GM23338 (cell line): ENCODE measurements around the gene CGB1. TPM values are rescaled to one million over a fixed set of nuclear protein-coding genes. Genes with fewer than 3 reads are reported as not detected.
"Not testable (repeated sequence)": the region's sequence is repeated elsewhere in the genome, so short reads cannot be mapped to it uniquely, and the experiment has no call there.

Experiments
- ATAC-seq: fragments of 200-7000 bp; cut with Tn5 transposase; 3 replicates; pipeline ENCODE4 v1.9.1; 2020
- DNase-seq: peaks from one replicate; pipeline ENCODE4 v3.0.0-alpha.2; 2015; ENCODE audit warnings: low spot score
- H2AFZ ChIP-seq: fragments of 200-600 bp; sonication (generic); 2 replicates; pipeline ENCODE4 v1.8.0; 2016; ENCODE audit warnings: antibody characterized with exemption, mild to moderate bottlenecking, moderate library complexity
- H3F3A ChIP-seq: fragments of 200-600 bp; sonication (generic); replicated peaks from 2 replicates; pipeline ENCODE4 v1.8.0; 2017; ENCODE audit warnings: antibody characterized with exemption, mixed run types, low read depth
- H3K27ac ChIP-seq: fragments of 200-600 bp; sonication (generic); 2 replicates; pipeline ENCODE4 v1.6.1; 2016; ENCODE audit warnings: low read depth
- H3K27me3 ChIP-seq: fragments of 200-600 bp; sonication (generic); 2 replicates; pipeline ENCODE4 v1.8.0; 2016; ENCODE audit warnings: mild to moderate bottlenecking, mixed run types, moderate library complexity; ENCODE audit not compliant: insufficient read depth
- H3K36me3 ChIP-seq: fragments of 200-600 bp; sonication (generic); 2 replicates; pipeline ENCODE4 v1.8.0; 2016; ENCODE audit warnings: mild to moderate bottlenecking; ENCODE audit not compliant: insufficient read depth
- H3K4me1 ChIP-seq: fragments of 200-600 bp; sonication (generic); 2 replicates; pipeline ENCODE4 v1.8.0; 2016; ENCODE audit warnings: mild to moderate bottlenecking, moderate library complexity; ENCODE audit not compliant: insufficient read depth
- H3K4me2 ChIP-seq: fragments of 200-600 bp; sonication (generic); 2 replicates; pipeline ENCODE4 v1.7.1; 2017; ENCODE audit warnings: mixed run types
- H3K4me3 ChIP-seq: fragments of 200-600 bp; sonication (generic); 2 replicates; pipeline ENCODE4 v1.6.1; 2016; ENCODE audit warnings: mixed run types
- H3K79me2 ChIP-seq: fragments of 200-600 bp; sonication (generic); replicated peaks from 2 replicates; pipeline ENCODE4 v1.8.0; 2017; ENCODE audit warnings: mild to moderate bottlenecking; ENCODE audit not compliant: insufficient read depth
- H3K9me2 ChIP-seq: fragments of 200-600 bp; sonication (generic); 2 replicates; pipeline ENCODE4 v1.8.0; 2017; ENCODE audit not compliant: insufficient read depth
- H4K20me1 ChIP-seq: fragments of 200-600 bp; sonication (generic); replicated peaks from 2 replicates; pipeline ENCODE4 v1.8.0; 2017; ENCODE audit warnings: mild to moderate bottlenecking; ENCODE audit not compliant: insufficient read depth
- H3K27ac Mint-ChIP-seq: 2 replicates; pipeline ENCODE4 v1.8.0; 2020; ENCODE audit warnings: inconsistent platforms, mild to moderate bottlenecking, moderate library complexity, mixed read lengths
- H3K27me3 Mint-ChIP-seq: 3 replicates; pipeline ENCODE4 v1.8.0; 2022; ENCODE audit warnings: low read depth, mild to moderate bottlenecking, moderate library complexity, mixed read lengths, inconsistent platforms; ENCODE audit not compliant: insufficient read depth, poor library complexity
- H3K36me3 Mint-ChIP-seq: 3 replicates; pipeline ENCODE4 v1.8.0; 2021; ENCODE audit warnings: low read depth, mild to moderate bottlenecking, inconsistent platforms, moderate library complexity, mixed read lengths
- H3K4me1 Mint-ChIP-seq: 3 replicates; pipeline ENCODE4 v1.8.0; 2020; ENCODE audit warnings: mild to moderate bottlenecking, inconsistent platforms, mixed read lengths
- H3K4me3 Mint-ChIP-seq: 3 replicates; pipeline ENCODE4 v1.8.0; 2021; ENCODE audit warnings: moderate library complexity, mild to moderate bottlenecking, inconsistent platforms, mixed read lengths
- H3K9me3 Mint-ChIP-seq: 3 replicates; pipeline ENCODE4 v1.8.0; 2020; ENCODE audit warnings: moderate library complexity, mild to moderate bottlenecking, inconsistent platforms, mixed read lengths
- CTCF ChIP-seq, 2 experiments: fragments of 200-600 bp in 1 of 2; sonication (generic) in 1 of 2; conservative IDR thresholded peaks; 2 replicates each; pipeline versions ENCODE4 v1.5.1 to v1.6.1; 2016 to 2017; ENCODE audit warnings: antibody characterized with exemption in 2 of 2, low read depth in 2 of 2, mild to moderate bottlenecking in 2 of 2, moderate library complexity in 1 of 2
- REST ChIP-seq: IDR thresholded peaks from one replicate; pipeline ENCODE4 v1.6.1; 2018; ENCODE audit warnings: antibody characterized with exemption; ENCODE audit not compliant: unreplicated experiment
- polyA plus RNA-seq: library from polyadenylated mRNA; unstranded; fragments of >200 nt; fragmentation: Nextera tagmentation; extraction: Ambion mirVana; gene quantifications from 2 replicates; pipeline ENCODE4 v1.2.1, GENCODE V29; 2016
- total RNA-seq: library from RNA; depleted of rRNA; stranded (reverse); fragments of >200 nt; shearing (Covaris generic); gene quantifications from 2 replicates; pipeline ENCODE4 v1.2.3, GENCODE V29; 2014

CGB1 gene
- total and polyA plus RNA-seq, 2 experiments from 2014 or later: 0.52 TPM; not detected in 1

GRCh38 chr19:49074869-49075268, 38.2 kb upstream of the CGB1 start:
- not testable (repeated sequence) for H3K27ac Mint-ChIP-seq, H3K4me3 ChIP-seq, H3K27ac ChIP-seq, H3K4me1 ChIP-seq, H3K4me2 ChIP-seq, H3K36me3 ChIP-seq, H3F3A ChIP-seq, H4K20me1 ChIP-seq, H2AFZ ChIP-seq, H3K36me3 Mint-ChIP-seq, H3K9me2 ChIP-seq, H3K79me2 ChIP-seq, H3K4me3 Mint-ChIP-seq, ATAC-seq
- Mint-ChIP-seq H3K4me1 (peaks cover 13% of the 10 kb centered on the region; the same call in 2 of the 3 replicates), H3K9me3 (peaks cover 18% of the 10 kb centered on the region), H3K27me3 (peaks cover 46% of the 10 kb centered on the region)
- peak; percentile 60 for DNase-seq
- TF ChIP-seq CTCF (conservative IDR thresholded peaks at IDR 0.05; ENCODE audit: low read depth in 2 of 2): peak; percentile 52 to 73
- H3K27me3 ChIP-seq: peaks cover 49% of the 10 kb centered on the region

- peaks cover 57% of the 10 kb centered on the region for H3K27me3 ChIP-seq
- ATAC-seq: peak; percentile 52
- no peaks in the 10 kb centered on the region; the same call in 1 of the 2 replicates for H4K20me1 ChIP-seq
- peak; percentile 67 for DNase-seq
- Mint-ChIP-seq H3K27ac (no peak overlapping the region), H3K4me3 (peak overlapping the region; percentile 69), H3K36me3 (peaks cover 7% of the 10 kb centered on the region; the same call in 2 of the 3 replicates), H3K9me3 (peaks cover 22% of the 10 kb centered on the region), H3K27me3 (peaks cover 56% of the 10 kb centered on the region), H3K4me1 (peaks cover 13% of the 10 kb centered on the region; the same call in 2 of the 3 replicates)
- H3K27ac ChIP-seq: no peak overlapping the region
- 0 out of 2 replicates have a peak, but pooled peaks cover 5% of the 10 kb centered on the region for H3K9me2 ChIP-seq
- TF ChIP-seq CTCF (conservative IDR thresholded peaks at IDR 0.05; ENCODE audit: low read depth in 2 of 2) (peak; percentile 37 to 73), REST (no peak)
- no peak overlapping the region for H2AFZ ChIP-seq
- no peak overlapping the region for H3K4me2 ChIP-seq
- no peaks in the 10 kb centered on the region for H3K36me3 ChIP-seq
- peaks cover 7% of the 10 kb centered on the region for H3K4me1 ChIP-seq
- H3K4me3 ChIP-seq: no peak overlapping the region
- H3K79me2 ChIP-seq: no peaks in the 10 kb centered on the region
- H3F3A ChIP-seq: no peaks in the 10 kb centered on the region
These were observed 37.1 kb upstream of the CGB1 start for GRCh38 chr19:49073514-49074378.
